Neural progenitor cell (in vitro differentiated cells): ENCODE results near the gene COL23A1.

Source experiments
- CTCF ChIP-seq: fragments of 200-600 bp; sonication (generic); IDR thresholded peaks from 2 replicates; pipeline ENCODE4 v1.5.1; 2017; ENCODE audit warnings: antibody characterized with exemption, mild to moderate bottlenecking
- EZH2phosphoT487 ChIP-seq: fragments of 200-600 bp; sonication (generic); IDR thresholded peaks from 2 replicates; pipeline ENCODE4 v1.6.1; 2017; ENCODE audit warnings: antibody characterized with exemption

- no peak for TF ChIP-seq CTCF
- TF ChIP-seq EZH2phosphoT487, result no peak
These were observed 371.4 kb downstream of the COL23A1 start for GRCh38 chr5:178218827-178219226.
